Activated naive CD8-positive, alpha-beta T cell treated with anti-CD3 and anti-CD28 coated beads for 36 hours (primary cell): ENCODE results near the gene ERN1. TPM values are rescaled to one million over a fixed set of nuclear protein-coding genes. Genes with fewer than 3 reads are reported as not detected.

Experiments used
- DNase-seq: peaks from one replicate; pipeline ENCODE4 v3.0.0; 2021
- H3K27ac Mint-ChIP-seq: one replicate; pipeline ENCODE4 v1.8.0; 2022; ENCODE audit warnings: mild to moderate bottlenecking, moderate library complexity, mixed read lengths
- H3K27me3 Mint-ChIP-seq: one replicate; pipeline ENCODE4 v1.8.0; 2022; ENCODE audit warnings: mild to moderate bottlenecking, mixed read lengths
- H3K36me3 Mint-ChIP-seq: one replicate; pipeline ENCODE4 v1.8.0; 2021; ENCODE audit warnings: mild to moderate bottlenecking, mixed read lengths
- H3K4me1 Mint-ChIP-seq: one replicate; pipeline ENCODE4 v1.8.0; 2021; ENCODE audit warnings: mixed read lengths
- H3K4me3 Mint-ChIP-seq: one replicate; pipeline ENCODE4 v1.8.0; 2022; ENCODE audit warnings: mild to moderate bottlenecking, moderate library complexity, mixed read lengths
- H3K9me3 Mint-ChIP-seq: one replicate; pipeline ENCODE4 v1.8.0; 2022; ENCODE audit warnings: mixed read lengths
- total RNA-seq, 2 experiments: library from RNA; stranded (reverse); gene quantifications; one replicate each; pipeline ENCODE4 v1.2.3, GENCODE V29; 2021

Gene ERN1
- total RNA-seq, 2 experiments from 2014 or later: 7.6 to 9.0 TPM

- DNase-seq: no peak
- peaks cover 15% of the 10 kb centered on the region for H3K4me1 Mint-ChIP-seq
- H3K27me3 Mint-ChIP-seq: no peaks in the 10 kb centered on the region
- no peaks in the 10 kb centered on the region for H3K9me3 Mint-ChIP-seq
- no peak overlapping the region for H3K27ac Mint-ChIP-seq
- no peak overlapping the region for H3K4me3 Mint-ChIP-seq
- peaks cover 11% of the 10 kb centered on the region for H3K36me3 Mint-ChIP-seq
Measured at GRCh38 chr17:64059756-64060155, 70.2 kb downstream of the ERN1 start.

- Mint-ChIP-seq H3K9me3 (no peaks in the 10 kb centered on the region), H3K27ac (no peak overlapping the region), H3K36me3 (peaks cover 11% of the 10 kb centered on the region), H3K4me1 (peaks cover 15% of the 10 kb centered on the region), H3K27me3 (no peaks in the 10 kb centered on the region), H3K4me3 (no peak overlapping the region)
- DNase-seq: no peak
Measured at GRCh38 chr17:64058621-64059020, 71.3 kb downstream of the ERN1 start.

DNA sequence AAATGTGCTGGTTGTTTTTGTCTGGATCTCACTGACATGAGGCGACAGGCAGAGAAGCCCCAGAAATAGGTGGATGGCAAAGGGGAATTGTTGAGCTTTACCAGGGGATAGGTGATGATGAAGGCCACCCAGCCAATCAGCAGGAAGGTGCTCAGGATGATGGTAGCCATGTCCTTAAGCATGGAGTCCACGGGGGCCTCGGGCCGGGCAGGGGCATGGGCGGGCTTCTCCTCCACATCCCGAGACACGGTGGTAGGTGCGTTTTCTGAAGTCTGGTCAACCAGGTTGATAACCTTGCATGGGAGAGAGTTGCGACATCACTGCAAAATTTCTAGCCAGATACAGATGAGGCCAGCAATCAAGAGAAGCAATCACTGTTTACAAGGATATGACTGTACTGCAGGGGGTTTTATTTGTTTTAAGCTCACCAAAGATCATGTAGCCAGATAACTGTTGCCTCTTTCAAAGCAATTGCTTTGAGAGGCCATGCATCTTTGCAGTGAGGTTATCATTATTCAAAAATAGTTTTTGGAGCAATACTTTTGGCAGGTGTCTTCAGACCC, 72.2 kb downstream of the ERN1 start:
- H3K27ac Mint-ChIP-seq: no peak overlapping the region
- H3K9me3 Mint-ChIP-seq: no peaks in the 10 kb centered on the region
- no peak overlapping the region for H3K4me3 Mint-ChIP-seq
- no peaks in the 10 kb centered on the region for H3K27me3 Mint-ChIP-seq
- no peak for DNase-seq
- peaks cover 11% of the 10 kb centered on the region for H3K36me3 Mint-ChIP-seq
- peaks cover 15% of the 10 kb centered on the region for H3K4me1 Mint-ChIP-seq

- no peaks in the 10 kb centered on the region for H3K9me3 Mint-ChIP-seq
- no peaks in the 10 kb centered on the region for H3K27me3 Mint-ChIP-seq
- no peak overlapping the region for H3K4me3 Mint-ChIP-seq
- peaks cover 17% of the 10 kb centered on the region for H3K36me3 Mint-ChIP-seq
- H3K4me1 Mint-ChIP-seq: peaks cover 13% of the 10 kb centered on the region
- no peak for DNase-seq
- no peak overlapping the region for H3K27ac Mint-ChIP-seq
Measured at GRCh38 chr17:64056269-64057005, 73.5 kb downstream of the ERN1 start.

- Mint-ChIP-seq H3K27me3 (no peaks in the 10 kb centered on the region), H3K4me3 (no peak overlapping the region), H3K4me1 (peaks cover 13% of the 10 kb centered on the region), H3K27ac (no peak overlapping the region), H3K36me3 (peaks cover 17% of the 10 kb centered on the region), H3K9me3 (no peaks in the 10 kb centered on the region)
- no peak for DNase-seq
Measured at GRCh38 chr17:64055183-64056142, 74.5 kb downstream of the ERN1 start.

DNA sequence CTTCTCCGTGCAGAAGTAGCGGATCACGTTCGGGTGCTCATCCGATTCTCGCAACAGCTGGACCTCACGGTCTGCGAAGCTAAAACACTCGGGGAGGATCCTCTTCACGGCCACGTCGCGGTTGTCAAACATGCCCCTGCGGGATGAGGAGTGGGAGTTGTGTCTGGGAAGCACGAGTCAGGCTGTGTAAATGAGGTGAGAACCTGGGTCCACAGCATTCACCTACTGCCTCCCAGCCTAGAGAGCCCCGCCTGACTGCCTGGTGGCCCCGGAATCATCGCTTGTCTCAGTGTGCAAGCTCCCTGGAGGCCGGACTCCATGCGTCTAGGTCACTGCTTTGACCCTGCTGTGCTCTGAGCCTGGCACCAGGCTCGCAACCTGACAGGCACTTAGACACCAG, 75.6 kb downstream of the ERN1 start:
- no peak for DNase-seq
- Mint-ChIP-seq H3K36me3 (peaks cover 6% of the 10 kb centered on the region), H3K27ac (no peak overlapping the region), H3K4me3 (no peak overlapping the region), H3K4me1 (peaks cover 15% of the 10 kb centered on the region), H3K27me3 (no peaks in the 10 kb centered on the region), H3K9me3 (no peaks in the 10 kb centered on the region)

- no peak for DNase-seq
- no peaks in the 10 kb centered on the region for H3K27me3 Mint-ChIP-seq
- H3K4me1 Mint-ChIP-seq: peaks cover 13% of the 10 kb centered on the region
- no peak overlapping the region for H3K27ac Mint-ChIP-seq
- H3K4me3 Mint-ChIP-seq: no peak overlapping the region
- peaks cover 6% of the 10 kb centered on the region for H3K36me3 Mint-ChIP-seq
- H3K9me3 Mint-ChIP-seq: no peaks in the 10 kb centered on the region
Measured at GRCh38 chr17:64053101-64053500, 76.8 kb downstream of the ERN1 start.

DNA sequence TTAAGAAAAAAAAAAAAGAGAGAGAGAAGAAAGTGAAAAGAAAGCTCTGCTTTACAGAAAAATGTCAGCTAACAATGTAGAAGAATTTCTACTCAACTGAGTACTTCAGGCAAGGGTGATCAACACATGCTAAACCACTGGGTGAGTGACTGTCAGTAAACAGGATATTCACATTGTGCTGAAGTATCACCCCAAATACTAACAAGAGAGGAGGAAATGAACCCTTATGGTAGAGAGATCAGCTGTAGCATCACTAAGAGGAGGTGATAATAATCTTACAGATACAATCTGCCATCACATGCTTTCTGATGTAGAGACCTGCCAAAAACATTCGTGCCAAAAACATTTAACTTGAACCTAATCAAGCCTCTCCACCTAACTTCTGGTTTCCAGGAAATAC, 78.8 kb downstream of the ERN1 start:
- Mint-ChIP-seq H3K4me1 (peaks cover 13% of the 10 kb centered on the region), H3K27ac (peak overlapping the region; percentile 2), H3K27me3 (no peaks in the 10 kb centered on the region), H3K9me3 (no peaks in the 10 kb centered on the region), H3K36me3 (peaks cover 6% of the 10 kb centered on the region), H3K4me3 (no peak overlapping the region)
- DNase-seq: no peak

- Mint-ChIP-seq H3K4me1 (peaks cover 13% of the 10 kb centered on the region), H3K4me3 (no peak overlapping the region)
Measured at GRCh38 chr17:64048805-64049204, 81.1 kb downstream of the ERN1 start.

DNA sequence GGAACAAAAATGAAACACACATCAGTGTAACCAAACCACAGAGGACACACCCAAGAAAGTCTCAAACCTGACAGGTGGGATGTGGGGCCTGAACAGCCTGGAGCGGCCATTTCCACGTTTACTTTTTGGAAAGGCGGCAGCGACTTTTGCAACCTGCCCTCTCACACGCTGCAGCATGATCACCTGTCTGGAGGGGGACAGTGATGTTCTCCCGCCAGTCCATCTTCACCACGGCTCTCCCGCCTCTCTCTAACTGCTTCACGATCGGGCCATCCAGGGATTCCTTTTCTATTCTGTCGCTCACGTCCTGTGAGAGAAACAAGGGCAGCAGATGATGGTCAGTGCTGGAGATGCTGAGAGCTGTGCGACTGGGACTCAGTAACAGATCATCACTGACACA, 84.8 kb downstream of the ERN1 start:
- Mint-ChIP-seq H3K4me1 (peaks cover 2% of the 10 kb centered on the region), H3K36me3 (peaks cover 4% of the 10 kb centered on the region), H3K27me3 (no peaks in the 10 kb centered on the region), H3K4me3 (no peak overlapping the region), H3K9me3 (no peaks in the 10 kb centered on the region), H3K27ac (no peak overlapping the region)
- no peak for DNase-seq

More at GRCh38 chr17:64048805-64049204, 81.1 kb downstream of the ERN1 start:
- Mint-ChIP-seq H3K9me3 (no peaks in the 10 kb centered on the region), H3K27me3 (no peaks in the 10 kb centered on the region), H3K27ac (no peak overlapping the region), H3K36me3 (peaks cover 10% of the 10 kb centered on the region)
- no peak for DNase-seq

DNA sequence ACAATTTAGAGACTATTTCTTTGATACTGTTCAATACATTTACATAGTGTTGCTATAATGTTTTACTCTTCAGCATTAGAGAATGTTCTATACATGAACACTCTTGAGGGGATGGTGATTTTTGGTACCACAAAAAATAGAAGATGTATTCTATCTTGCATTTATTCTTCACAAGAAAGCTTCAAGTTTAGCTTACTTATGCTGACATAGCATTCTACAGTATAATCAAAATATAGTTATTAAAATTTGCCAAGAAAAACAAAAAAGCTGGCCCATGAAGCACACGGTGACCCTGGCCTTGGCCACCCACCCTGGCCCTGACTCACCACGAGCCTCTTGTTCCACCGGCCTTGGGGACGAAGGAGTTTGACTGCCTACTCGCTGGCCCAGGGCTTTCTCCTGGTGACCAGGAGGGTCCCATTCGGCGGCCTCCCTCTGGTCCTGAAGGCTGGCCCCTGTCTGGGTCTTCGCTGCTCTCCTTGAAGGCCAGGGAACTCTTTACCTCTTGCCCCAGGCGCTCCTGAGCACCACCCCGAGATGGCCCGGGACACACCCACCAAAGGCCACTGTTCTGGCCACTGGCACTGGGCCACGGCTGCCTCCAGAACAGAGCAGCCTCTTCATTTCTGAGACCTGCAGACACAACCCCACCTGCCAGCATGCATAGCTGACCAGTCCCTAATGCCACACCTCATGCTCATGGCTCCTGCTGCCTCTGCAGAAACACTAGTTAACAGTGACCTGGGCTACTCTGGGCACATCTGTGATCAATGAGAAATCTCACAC, 87.1 kb downstream of the ERN1 start:
- no peak overlapping the region for H3K27ac Mint-ChIP-seq
- DNase-seq: no peak
- no peak overlapping the region for H3K4me3 Mint-ChIP-seq
- H3K9me3 Mint-ChIP-seq: no peaks in the 10 kb centered on the region
- peaks cover 4% of the 10 kb centered on the region for H3K36me3 Mint-ChIP-seq
- H3K27me3 Mint-ChIP-seq: no peaks in the 10 kb centered on the region
- H3K4me1 Mint-ChIP-seq: no peaks in the 10 kb centered on the region

- peaks cover 4% of the 10 kb centered on the region for H3K36me3 Mint-ChIP-seq
- H3K4me3 Mint-ChIP-seq: no peak overlapping the region
- no peaks in the 10 kb centered on the region for H3K4me1 Mint-ChIP-seq
- H3K27me3 Mint-ChIP-seq: no peaks in the 10 kb centered on the region
- no peak overlapping the region for H3K27ac Mint-ChIP-seq
- DNase-seq: no peak
- H3K9me3 Mint-ChIP-seq: no peaks in the 10 kb centered on the region
Measured at GRCh38 chr17:64041912-64042311, 88.0 kb downstream of the ERN1 start.

DNA sequence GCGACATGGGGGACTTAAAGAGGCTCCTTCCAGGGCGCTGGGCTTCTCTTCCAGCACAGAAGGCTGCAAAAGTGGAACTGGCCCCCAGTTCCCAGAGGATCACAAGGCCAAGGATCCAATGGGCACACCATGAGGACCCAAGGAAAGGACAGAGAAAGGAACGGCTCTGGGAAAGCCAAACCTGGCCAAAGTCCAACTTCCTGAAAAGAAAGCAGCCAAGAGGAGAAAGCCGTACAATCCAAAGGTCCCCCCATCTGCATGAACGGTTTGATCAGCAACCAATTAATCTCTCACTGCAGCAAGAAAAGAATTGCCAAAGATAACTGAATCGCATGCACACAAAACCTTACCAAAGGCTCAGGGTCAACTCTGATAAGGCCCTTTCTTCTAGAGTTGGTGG, 89.7 kb downstream of the ERN1 start:
- no peaks in the 10 kb centered on the region for H3K9me3 Mint-ChIP-seq
- H3K27me3 Mint-ChIP-seq: no peaks in the 10 kb centered on the region
- DNase-seq: no peak
- H3K27ac Mint-ChIP-seq: no peak overlapping the region
- peaks cover 2% of the 10 kb centered on the region for H3K36me3 Mint-ChIP-seq
- no peaks in the 10 kb centered on the region for H3K4me1 Mint-ChIP-seq
- no peak overlapping the region for H3K4me3 Mint-ChIP-seq

GRCh38 chr17:64039106-64039400, 90.9 kb downstream of the ERN1 start:
- no peak overlapping the region for H3K27ac Mint-ChIP-seq
- H3K36me3 Mint-ChIP-seq: no peaks in the 10 kb centered on the region

More at GRCh38 chr17:64039106-64039400, 90.9 kb downstream of the ERN1 start:
- H3K4me1 Mint-ChIP-seq: no peaks in the 10 kb centered on the region
- no peaks in the 10 kb centered on the region for H3K27me3 Mint-ChIP-seq
- no peak overlapping the region for H3K4me3 Mint-ChIP-seq
- H3K9me3 Mint-ChIP-seq: no peaks in the 10 kb centered on the region
- no peak for DNase-seq
